Left ventricle myocardium inferior (tissue), 1 donor: Measurements from ENCODE around the gene MECR. TPM values are rescaled to one million over a fixed set of nuclear protein-coding genes. Genes with fewer than 3 reads are reported as not detected.
"Not testable (repeated sequence)": the region's sequence is repeated elsewhere in the genome, so short reads cannot be mapped to it uniquely, and the experiment has no call there.

ENCODE experiments used
- DNase-seq: peaks from one replicate; pipeline ENCODE4 v3.0.0-alpha.2; 2020
- H3K27ac ChIP-seq: fragments of 200-600 bp; replicated peaks from 2 replicates; pipeline ENCODE4 v1.8.0; 2021
- H3K27me3 ChIP-seq: fragments of 200-600 bp; 2 replicates; pipeline ENCODE4 v1.8.0; 2021; ENCODE audit warnings: low read depth
- H3K36me3 ChIP-seq: fragments of 200-600 bp; 2 replicates; pipeline ENCODE4 v1.8.0; 2021
- H3K4me1 ChIP-seq: fragments of 200-600 bp; 2 replicates; pipeline ENCODE4 v1.8.0; 2021
- H3K4me3 ChIP-seq: fragments of 200-600 bp; 2 replicates; pipeline ENCODE4 v1.8.0; 2021; ENCODE audit warnings: mild to moderate bottlenecking, moderate library complexity
- H3K9me3 ChIP-seq: fragments of 200-600 bp; replicated peaks from 2 replicates; pipeline ENCODE4 v1.8.0; 2021
- intact Hi-C: fragments of 100-400 bp; cut with micrococcal nuclease; formaldehyde crosslinking; loops from one replicate; pipeline ENCODE4 v1.11.0; 2022
- total RNA-seq: library from RNA; stranded (reverse); fragmentation: NEBNext Ultra II Directional; extraction: Animal tissue kit (Norgen Biotek cat#: 25700); gene quantifications from one replicate; pipeline ENCODE4 v1.2.1, GENCODE V29; 2021
- TF ChIP-seq, protein P1 (sequence below): fragments of 200-600 bp; IDR thresholded peaks from 2 replicates; pipeline ENCODE4 v1.8.0; 2021; ENCODE audit warnings: antibody characterized with exemption, mild to moderate bottlenecking, borderline replicate concordance
- donor health status: DM: no; HTN: yes; CAD: no; lungs with severe emphysema.

The MECR gene
- total RNA-seq, 1 donor from 2014 or later, result 30.8 TPM

DNA sequence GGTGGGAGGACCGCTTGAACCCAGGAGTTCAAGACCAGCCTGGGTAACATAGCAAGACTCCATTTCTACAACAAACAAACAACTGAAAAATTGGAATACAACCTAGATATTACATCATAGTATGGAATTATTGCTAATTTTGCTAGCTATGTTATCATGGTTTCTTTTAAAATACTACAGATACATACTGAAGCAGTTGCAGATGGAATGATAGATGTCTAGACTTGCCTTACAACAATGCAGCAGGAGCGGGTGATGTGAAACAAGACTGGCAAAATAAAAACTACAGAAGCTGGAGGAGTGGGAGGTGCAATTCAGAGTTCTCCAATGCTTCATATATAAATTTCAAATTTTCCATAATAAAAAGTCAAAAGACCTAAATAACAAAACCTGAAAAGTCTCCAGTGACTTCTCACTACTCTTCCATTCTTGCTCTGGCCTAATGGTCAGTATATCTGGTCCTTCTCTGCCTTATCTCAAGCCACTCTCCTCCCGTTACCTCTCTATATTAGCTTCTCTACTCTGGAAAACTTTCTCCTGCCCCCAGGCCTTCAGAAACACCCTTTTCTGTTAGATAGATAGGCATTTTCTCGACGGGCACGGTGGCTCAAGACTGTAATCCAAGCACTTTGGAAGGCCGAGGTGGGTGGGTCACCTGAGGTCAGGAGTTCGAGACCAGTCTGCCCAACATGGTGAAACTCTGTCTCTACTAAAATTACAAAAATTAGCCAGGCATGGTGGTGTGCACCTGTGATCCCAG is 78.5 kb downstream of the MECR start:
- Histone ChIP-seq H3K4me3 (no peak overlapping the region), H3K27ac (no peak overlapping the region), H3K36me3 (peaks cover 89% of the 10 kb centered on the region), H3K27me3 (no peaks in the 10 kb centered on the region), H3K9me3 (no peaks in the 10 kb centered on the region), H3K4me1 (peaks cover 22% of the 10 kb centered on the region)
- TF ChIP-seq, protein P1, sequence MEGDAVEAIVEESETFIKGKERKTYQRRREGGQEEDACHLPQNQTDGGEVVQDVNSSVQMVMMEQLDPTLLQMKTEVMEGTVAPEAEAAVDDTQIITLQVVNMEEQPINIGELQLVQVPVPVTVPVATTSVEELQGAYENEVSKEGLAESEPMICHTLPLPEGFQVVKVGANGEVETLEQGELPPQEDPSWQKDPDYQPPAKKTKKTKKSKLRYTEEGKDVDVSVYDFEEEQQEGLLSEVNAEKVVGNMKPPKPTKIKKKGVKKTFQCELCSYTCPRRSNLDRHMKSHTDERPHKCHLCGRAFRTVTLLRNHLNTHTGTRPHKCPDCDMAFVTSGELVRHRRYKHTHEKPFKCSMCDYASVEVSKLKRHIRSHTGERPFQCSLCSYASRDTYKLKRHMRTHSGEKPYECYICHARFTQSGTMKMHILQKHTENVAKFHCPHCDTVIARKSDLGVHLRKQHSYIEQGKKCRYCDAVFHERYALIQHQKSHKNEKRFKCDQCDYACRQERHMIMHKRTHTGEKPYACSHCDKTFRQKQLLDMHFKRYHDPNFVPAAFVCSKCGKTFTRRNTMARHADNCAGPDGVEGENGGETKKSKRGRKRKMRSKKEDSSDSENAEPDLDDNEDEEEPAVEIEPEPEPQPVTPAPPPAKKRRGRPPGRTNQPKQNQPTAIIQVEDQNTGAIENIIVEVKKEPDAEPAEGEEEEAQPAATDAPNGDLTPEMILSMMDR, result no peak
- intact Hi-C loops, result no loop called here
- DNase-seq, result no peak

DNA sequence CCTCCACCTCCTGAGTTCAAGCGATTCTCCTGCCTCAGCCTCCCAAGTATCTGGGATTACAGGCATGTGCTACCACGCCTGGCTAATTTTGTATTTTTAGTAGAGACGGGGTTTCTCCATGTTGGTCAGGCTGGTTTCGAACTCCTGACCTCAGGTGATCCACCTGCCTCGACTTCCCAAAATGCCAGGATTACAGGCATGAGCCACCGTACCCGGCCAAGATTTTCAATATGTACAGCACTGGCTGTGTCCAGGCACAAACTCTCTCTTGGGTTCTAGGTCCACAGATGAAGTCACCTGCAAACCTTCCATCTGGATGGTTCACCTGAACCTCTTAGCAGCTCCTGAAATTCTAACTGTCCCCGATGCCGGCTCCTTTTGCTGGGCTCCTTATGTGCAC is 80.4 kb downstream of the MECR start:
- Histone ChIP-seq H3K36me3 (peaks cover 98% of the 10 kb centered on the region), H3K4me1 (peaks cover 11% of the 10 kb centered on the region)
- intact Hi-C loops, H3K9me3 ChIP-seq, H3K4me3 ChIP-seq, H3K27me3 ChIP-seq, DNase-seq, H3K27ac ChIP-seq: not testable (repeated sequence)

DNA sequence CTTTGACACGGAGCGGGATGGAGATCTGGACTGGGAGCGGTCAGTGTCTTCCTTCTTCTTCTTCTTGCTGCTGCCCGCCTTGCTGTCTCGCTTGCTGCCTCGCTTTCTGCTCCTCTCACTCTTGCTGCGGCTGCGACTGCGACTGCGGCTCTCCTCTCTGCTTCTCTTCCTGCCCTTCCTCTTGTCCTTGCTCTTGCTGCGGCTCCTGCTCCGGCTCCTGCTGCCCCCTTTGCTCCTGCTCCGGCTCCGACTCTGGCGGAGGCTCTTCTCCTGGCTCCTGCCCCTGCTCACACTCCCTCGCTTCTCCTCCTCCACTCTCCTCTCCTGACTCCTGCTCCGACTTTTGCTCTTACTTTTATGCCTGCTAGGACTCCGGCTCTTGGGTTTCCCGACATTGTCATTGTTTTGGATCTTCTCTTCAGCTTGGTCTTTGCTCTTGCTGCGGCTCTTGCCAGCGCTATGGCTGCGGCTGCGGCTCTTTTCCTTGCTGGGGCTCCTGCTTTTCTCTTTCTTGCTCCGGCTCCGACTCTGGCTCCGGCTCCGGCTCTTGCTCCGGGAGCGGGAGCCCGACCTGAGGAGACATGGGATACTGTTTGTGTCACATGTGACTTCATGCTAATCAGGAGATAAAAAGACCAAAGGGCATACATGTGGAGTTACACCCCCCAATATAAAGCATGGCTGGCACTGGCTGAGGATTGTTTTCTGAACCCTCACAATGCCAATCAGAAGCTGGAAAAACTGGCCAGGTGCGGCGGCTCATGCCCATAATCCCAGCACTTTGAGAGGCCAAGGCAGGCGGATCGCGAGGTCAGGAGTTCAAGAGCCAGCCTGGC is 81.9 kb downstream of the MECR start:
- no peak overlapping the region for H3K4me3 ChIP-seq
- no peak overlapping the region for H3K27ac ChIP-seq
- H3K27me3 ChIP-seq, result no peaks in the 10 kb centered on the region
- peaks cover 7% of the 10 kb centered on the region for H3K4me1 ChIP-seq
- DNase-seq, result no peak
- TF ChIP-seq, protein P1, result no peak
- H3K9me3 ChIP-seq, result no peaks in the 10 kb centered on the region
- H3K36me3 ChIP-seq, result peaks cover 92% of the 10 kb centered on the region
- intact Hi-C loops, result no loop called here

DNA sequence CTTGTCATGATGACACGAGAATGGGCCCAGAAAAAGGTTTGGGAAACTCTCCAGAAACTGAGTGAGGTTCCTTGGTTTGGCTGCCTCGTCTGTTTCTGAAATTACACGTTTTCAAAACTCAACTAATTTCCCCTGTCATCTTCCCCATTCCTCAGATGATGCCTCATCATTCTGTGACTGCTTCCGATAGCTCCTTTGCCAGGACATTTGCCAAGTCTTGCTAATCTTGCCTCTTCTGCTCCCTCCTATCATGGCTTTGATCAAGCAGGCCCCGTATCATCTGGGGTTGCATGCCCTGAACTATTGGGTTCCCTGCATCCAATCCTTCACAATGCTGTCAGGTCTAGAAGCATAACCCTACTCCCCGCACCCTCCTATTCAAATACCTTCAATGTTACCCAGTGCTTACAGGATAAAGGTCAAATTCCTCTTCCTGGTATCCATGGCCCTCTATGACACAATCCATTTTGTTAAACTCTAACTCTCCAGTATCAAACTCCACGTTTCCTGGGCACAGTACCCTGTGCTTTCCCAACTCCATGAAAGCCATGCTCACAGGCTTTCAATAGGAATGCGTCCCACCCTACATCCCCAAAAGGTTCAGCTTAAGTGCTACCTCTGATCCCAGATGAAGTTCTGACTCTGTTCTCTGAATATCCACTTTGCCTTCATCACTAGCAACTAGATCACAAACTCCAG is 84.8 kb downstream of the MECR start:
- intact Hi-C loops, result no loop called here
- H3K27me3 ChIP-seq, result no peaks in the 10 kb centered on the region
- H3K36me3 ChIP-seq, result peaks cover 72% of the 10 kb centered on the region
- no peak overlapping the region for H3K27ac ChIP-seq
- TF ChIP-seq, protein P1, result no peak
- no peak overlapping the region for H3K4me3 ChIP-seq
- H3K9me3 ChIP-seq, result no peaks in the 10 kb centered on the region
- peaks cover 7% of the 10 kb centered on the region for H3K4me1 ChIP-seq
- no peak for DNase-seq

DNA sequence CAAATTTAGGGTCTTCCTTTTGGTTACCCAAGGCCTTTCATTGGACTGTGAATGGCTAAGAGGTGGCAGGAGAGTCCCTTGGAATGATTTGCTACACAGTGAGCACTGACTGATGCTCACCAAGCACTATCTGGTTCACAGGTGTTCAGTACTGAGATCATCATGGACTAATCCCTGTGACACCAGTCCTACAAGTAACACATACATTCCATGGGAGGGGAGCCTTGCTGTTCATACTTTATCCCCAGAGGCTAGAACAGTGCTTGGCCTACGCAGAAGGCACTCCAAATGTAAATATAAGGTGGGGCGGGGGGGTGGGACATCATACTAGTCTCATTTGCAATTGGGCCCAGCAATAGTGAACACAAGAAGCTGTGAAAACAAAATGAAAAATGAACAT is 86.6 kb downstream of the MECR start:
- no peak for DNase-seq
- no peaks in the 10 kb centered on the region for H3K9me3 ChIP-seq
- H3K27ac ChIP-seq, result no peak overlapping the region
- intact Hi-C loops, result no loop called here
- no peaks in the 10 kb centered on the region for H3K27me3 ChIP-seq
- TF ChIP-seq, protein P1, result no peak
- peaks cover 7% of the 10 kb centered on the region for H3K4me1 ChIP-seq
- H3K36me3 ChIP-seq, result peaks cover 55% of the 10 kb centered on the region
- no peak overlapping the region for H3K4me3 ChIP-seq
